Hepatic stellate cell (primary cell): ENCODE results near the gene MGAT4C.
"Not testable (repeated sequence)": the region's sequence is repeated elsewhere in the genome, so short reads cannot be mapped to it uniquely, and the experiment has no call there.

ENCODE experiments used
- DNase-seq: peaks from one replicate; pipeline ENCODE4 v3.0.0; 2011; ENCODE audit warnings: low spot score

The MGAT4C gene

DNA sequence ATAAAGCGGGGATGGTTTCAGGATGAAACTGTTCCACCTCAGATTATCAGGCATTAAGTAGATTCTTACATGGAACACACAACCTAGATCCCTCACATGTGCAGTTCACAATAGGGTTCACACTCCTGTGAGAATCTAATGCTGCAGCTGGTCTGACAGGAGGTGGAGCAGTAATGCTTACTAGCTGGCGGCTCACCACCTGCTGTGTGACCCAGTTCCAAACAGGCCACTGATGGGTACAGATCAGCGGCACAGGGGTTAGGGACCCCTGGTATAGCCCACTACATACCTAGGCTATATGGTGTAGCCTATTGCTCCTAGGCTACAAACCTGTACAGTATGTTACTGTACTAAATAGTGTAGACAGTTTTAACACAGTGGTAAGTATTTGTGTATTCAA lies 129.3 kb downstream of the MGAT4C start:
- DNase-seq = not testable (repeated sequence)

- no peak for DNase-seq
Measured at GRCh38 chr12:86122846-86123468, 133.2 kb downstream of the MGAT4C start.

- DNase-seq = no peak
Measured at GRCh38 chr12:86118161-86118560, 138.0 kb downstream of the MGAT4C start.

GRCh38 chr12:86117711-86118110 lies 138.5 kb downstream of the MGAT4C start:
- no peak for DNase-seq

GRCh38 chr12:86104087-86104486 lies 152.1 kb downstream of the MGAT4C start:
- no peak for DNase-seq

DNA sequence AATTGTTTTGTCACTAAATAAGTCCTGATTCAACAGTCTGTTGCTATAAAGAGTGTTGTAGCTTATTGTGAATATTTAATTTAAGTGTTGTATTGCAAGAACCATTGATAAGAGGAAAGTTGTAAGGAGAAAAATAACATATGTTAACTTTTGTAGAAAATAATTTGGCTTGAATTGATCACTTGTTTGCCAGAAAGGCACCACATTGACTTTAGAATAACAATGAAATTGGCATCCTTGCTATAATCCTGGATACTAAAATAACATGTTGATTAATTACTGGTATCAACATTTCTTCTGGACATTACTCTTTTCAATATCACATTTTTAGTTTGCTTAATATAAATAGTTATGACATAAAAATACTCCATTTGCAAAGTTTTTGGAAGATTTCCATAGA lies 159.0 kb downstream of the MGAT4C start:
- DNase-seq = no peak

DNA sequence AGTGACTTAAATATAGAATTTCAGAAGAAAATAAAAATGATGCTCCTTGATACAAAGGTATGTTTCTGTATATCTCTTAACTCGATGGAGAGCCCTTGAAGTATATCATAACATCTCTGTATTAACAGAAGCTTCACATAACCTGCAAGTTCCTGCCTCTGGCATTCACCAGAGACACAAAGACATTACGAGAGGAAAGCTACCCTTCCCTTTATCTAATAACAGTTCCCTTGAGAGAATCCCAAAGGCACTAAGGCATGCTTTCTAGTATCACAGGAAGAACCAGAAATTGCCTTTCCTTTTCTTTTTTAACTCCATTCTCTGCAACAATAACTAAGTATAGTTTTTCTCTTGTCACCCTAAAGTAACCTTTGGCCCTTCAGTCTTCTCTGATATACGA lies 164.5 kb downstream of the MGAT4C start:
- no peak for DNase-seq

- no peak for DNase-seq
Measured at GRCh38 chr12:86081843-86082242, 174.3 kb downstream of the MGAT4C start.

DNA sequence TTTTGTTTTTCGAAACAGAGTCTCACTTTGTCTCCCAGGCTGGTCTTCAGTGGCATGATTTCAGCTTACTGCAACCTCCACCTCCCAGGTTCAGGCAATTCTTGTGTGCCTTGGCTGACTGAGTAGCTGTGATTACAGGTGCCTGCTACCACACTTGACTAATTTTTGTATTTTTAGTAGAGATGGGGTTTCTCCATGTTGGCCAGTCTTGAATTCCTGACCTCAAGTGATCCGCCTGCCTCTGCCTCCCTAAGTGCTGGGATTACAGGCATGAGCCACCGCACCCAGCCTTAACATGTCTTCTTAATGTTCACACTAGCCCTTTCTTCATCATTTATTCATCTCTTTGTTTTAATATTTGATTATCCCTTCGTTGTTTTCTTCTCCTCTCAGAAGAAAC lies 197.1 kb downstream of the MGAT4C start:
- DNase-seq = not testable (repeated sequence)

GRCh38 chr12:86057092-86057845 lies 198.9 kb downstream of the MGAT4C start:
- DNase-seq = no peak

- no peak for DNase-seq
Measured at GRCh38 chr12:86052921-86053320, 203.3 kb downstream of the MGAT4C start.

DNA sequence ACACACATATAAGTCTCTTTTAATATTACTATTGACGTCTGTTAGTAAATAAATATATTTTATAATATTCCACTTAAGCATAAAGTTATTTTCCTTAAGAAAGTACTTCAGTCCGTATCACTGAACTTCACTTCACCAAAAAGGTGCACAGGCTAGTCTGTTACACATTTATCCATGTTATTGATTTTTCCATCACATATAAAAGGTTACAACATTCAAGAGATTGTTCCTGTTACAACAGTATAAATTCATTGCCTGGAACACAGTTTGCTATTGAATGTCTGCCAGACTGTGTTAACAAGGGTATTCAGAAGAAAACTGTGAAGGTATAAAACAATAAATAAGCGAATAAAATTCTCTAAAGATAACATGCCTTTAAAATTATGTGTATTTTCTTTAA lies 206.2 kb downstream of the MGAT4C start:
- no peak for DNase-seq

- no peak for DNase-seq
Measured at GRCh38 chr12:86044396-86044795, 211.8 kb downstream of the MGAT4C start.

GRCh38 chr12:86042062-86042461 lies 214.1 kb downstream of the MGAT4C start:
- DNase-seq = no peak

- DNase-seq = no peak
Measured at GRCh38 chr12:86018361-86018760, 237.8 kb downstream of the MGAT4C start.

GRCh38 chr12:86015026-86015425 lies 241.2 kb downstream of the MGAT4C start:
- no peak for DNase-seq

GRCh38 chr12:86006727-86007126 lies 249.5 kb downstream of the MGAT4C start:
- no peak for DNase-seq

GRCh38 chr12:85998074-85998473 lies 258.1 kb downstream of the MGAT4C start:
- no peak for DNase-seq

DNA sequence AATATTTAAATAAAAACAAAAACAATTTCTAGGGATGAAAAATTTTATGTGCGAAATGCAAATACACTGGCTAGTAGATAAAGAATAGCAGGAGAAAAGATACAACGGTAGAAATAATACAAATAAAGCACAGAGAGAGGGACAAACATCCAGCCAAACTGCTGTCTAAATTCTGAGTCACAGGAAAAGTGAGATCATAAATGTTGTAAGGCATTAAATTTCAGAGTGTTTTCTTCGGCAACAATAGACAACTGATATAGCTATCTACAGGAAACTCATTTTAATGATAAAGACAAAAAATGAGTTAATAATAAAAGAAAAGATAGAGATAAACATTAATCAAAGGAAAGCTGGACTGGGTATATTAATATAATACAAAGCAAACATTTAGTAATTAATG lies 259.9 kb downstream of the MGAT4C start:
- DNase-seq = no peak

DNA sequence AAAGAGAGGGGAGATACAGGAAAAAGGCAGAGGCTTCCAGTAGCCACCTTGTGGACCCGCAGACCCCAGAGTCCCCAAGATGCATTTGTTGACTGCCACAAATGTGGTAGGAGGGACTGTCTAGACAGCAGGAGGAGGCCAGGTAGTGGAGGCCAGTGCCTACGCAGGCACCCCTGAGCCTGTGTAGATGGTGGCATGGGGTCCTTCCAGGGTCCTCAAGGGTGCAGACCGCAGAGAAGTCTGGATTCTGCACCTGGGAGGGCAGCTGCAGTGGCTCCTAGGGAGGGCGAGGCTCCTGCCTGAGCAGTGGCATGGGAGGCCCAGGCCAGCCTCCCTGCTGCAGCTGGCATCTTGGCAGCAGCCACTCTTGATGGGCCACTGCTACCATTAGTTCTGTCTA lies 262.4 kb downstream of the MGAT4C start:
- DNase-seq = no peak

DNA sequence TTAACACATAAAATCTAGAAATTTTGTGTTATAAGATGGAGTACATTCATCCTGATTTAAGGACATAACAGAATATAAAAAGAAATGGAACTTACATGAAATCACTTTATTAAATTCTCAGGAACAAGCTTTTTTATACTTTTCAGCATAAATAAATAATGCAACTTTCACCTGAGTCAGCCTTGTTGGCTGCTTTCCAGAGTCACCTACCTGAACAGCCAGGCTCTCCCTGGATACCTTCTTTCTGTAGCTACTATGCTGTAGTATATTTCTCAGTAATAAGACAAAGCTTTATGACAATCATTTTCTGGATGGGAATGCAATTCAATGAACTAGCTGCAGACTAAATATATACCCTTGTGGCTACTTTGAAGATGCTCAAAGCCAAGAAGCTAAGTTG lies 270.2 kb downstream of the MGAT4C start:
- no peak for DNase-seq

DNA sequence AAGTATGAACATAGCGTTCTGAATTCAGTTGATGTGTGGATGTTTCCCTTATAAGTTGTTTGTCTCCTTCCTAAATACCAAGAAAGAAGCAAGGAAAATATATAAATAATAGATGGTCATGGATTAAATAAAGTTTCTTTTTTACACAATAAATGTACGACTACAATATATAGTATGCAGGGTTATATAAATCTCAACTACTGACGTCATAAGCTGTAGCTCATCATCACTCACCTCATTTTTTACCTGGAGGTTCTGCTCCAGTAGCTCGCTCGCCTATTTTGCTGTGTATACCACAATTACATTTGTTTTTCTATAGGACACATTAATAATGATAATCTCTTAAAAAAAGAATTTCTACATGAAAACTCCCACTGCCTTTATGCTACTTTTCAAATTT lies 272.6 kb downstream of the MGAT4C start:
- no peak for DNase-seq

DNA sequence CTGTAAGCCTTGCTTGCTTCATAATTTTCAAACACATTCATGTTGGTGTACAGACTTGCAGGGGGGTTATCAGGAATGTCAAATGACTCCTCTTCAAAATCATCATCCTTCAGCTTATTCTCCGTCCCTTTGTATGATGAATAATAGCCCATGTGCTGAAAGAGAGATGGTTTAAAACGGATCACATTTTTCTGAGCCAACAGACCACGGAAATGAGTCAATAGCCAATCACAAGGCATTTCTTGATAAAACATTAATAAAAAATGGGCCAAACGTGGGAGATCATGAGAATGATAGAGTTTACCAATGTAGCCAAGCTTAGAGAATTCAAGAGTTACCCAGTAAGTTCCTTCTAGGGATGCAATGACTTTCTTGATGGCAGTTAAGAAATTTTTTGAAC lies 276.6 kb downstream of the MGAT4C start:
- no peak for DNase-seq

DNA sequence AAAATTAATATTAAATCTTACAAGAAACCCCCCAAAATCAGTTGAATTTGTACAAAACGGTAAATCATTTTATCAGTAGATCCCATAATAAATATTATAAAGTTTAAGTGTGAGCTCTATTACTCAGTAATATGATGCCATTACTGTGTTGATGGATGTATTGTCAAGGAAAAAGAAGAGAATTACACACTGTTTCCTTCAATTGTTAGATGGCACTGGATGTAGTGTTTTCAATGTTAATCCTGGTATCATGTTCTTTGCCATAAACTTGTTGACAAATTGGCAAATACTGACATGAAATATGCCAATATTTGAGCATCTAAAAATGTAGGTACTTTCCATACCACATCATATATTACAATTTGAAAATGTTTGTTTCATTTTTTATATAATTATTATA lies 280.5 kb downstream of the MGAT4C start:
- no peak for DNase-seq
